Tibial nerve (tissue), 3 donors: ENCODE data around the gene ADAMTS18.

ENCODE experiments used
- CTCF ChIP-seq, 5 experiments: fragments of 200-600 bp in 3 of 5; fragments of 450-650 bp in 2 of 5; sonication (generic) in 3 of 5; IDR thresholded peaks; one replicate each; pipeline ENCODE4 v1.5.1; 2016 to 2019; ENCODE audit warnings: antibody characterized with exemption in 5 of 5, mild to moderate bottlenecking in 3 of 5, moderate library complexity in 2 of 5
- POLR2A ChIP-seq, 2 donors: fragments of 450-650 bp; IDR thresholded peaks; one replicate each; pipeline ENCODE4 v1.6.1; 2017; ENCODE audit warnings: antibody characterized with exemption in 2 of 2, mild to moderate bottlenecking in 2 of 2, moderate library complexity in 2 of 2

DNA sequence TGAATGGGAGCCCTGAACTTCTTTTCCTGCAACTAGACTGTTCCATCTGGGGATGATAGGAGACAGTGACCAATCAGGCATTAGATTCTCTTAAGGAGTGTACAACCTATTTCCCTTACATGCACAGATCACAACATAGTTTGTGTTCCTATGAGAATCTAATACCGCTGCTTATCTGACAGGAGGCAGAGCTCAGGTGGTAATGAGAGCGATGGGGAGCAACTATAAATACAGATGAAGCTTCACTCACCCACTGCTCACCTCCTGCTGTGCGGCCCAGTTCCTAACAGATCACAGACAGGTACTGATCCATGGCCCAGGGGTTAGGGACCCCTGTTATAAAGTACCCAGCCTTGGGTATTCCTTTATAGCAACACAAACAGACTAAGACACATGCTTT, 17.4 kb upstream of the ADAMTS18 start:
- TF ChIP-seq CTCF (IDR thresholded peaks at IDR 0.05): no peak
- TF ChIP-seq POLR2A (IDR thresholded peaks at IDR 0.05): no peak
